ENCODE results near the gene GOLGA8T.
"Not testable (repeated sequence)": the region's sequence is repeated elsewhere in the genome, so short reads cannot be mapped to it uniquely, and the experiment has no call there.

GRCh38 chr15:30171452-30171851 is 36.6 kb downstream of the GOLGA8T start:
- TF ChIP-seq ATF2 (CRISPR knock-in tag; IDR thresholded peaks at IDR 0.05; ENCODE audit: borderline replicate concordance, low read depth); GTF2I (CRISPR knock-in tag; conservative IDR thresholded peaks at IDR 0.05); GABPB1 (CRISPR knock-in tag; IDR thresholded peaks at IDR 0.05); SP1 (CRISPR knock-in tag; conservative IDR thresholded peaks at IDR 0.05); MAX (CRISPR knock-in tag; IDR thresholded peaks at IDR 0.05): not testable (repeated sequence)
- TF ChIP-seq, protein P1, sequence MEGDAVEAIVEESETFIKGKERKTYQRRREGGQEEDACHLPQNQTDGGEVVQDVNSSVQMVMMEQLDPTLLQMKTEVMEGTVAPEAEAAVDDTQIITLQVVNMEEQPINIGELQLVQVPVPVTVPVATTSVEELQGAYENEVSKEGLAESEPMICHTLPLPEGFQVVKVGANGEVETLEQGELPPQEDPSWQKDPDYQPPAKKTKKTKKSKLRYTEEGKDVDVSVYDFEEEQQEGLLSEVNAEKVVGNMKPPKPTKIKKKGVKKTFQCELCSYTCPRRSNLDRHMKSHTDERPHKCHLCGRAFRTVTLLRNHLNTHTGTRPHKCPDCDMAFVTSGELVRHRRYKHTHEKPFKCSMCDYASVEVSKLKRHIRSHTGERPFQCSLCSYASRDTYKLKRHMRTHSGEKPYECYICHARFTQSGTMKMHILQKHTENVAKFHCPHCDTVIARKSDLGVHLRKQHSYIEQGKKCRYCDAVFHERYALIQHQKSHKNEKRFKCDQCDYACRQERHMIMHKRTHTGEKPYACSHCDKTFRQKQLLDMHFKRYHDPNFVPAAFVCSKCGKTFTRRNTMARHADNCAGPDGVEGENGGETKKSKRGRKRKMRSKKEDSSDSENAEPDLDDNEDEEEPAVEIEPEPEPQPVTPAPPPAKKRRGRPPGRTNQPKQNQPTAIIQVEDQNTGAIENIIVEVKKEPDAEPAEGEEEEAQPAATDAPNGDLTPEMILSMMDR (IDR thresholded peaks at IDR 0.05) = not testable (repeated sequence)

Data from WTC11 (cell line).